Astrocyte of the spinal cord (primary cell): Measurements from ENCODE around the gene SAXO2.
"Not testable (repeated sequence)": the region's sequence is repeated elsewhere in the genome, so short reads cannot be mapped to it uniquely, and the experiment has no call there.

Source experiments
- DNase-seq: peaks from one replicate; pipeline ENCODE4 v3.0.0; 2011; ENCODE audit warnings: low read depth, low spot score
- H3K4me3 ChIP-seq: 2 replicates; pipeline ENCODE4 v1.5.1; 2011; ENCODE audit warnings: low read depth, mild to moderate bottlenecking, low read length, moderate library complexity
- in situ Hi-C: cut with HindIII; loops from 2 replicates; pipeline ENCODE4 v1.10.0; 2017; ENCODE audit warnings: low sequenced_read_pairs
- TF ChIP-seq, protein P1 (sequence below): IDR thresholded peaks from 2 replicates; pipeline ENCODE4 v1.5.1; 2012; ENCODE audit warnings: low read depth, mild to moderate bottlenecking, low read length, inconsistent platforms

Gene SAXO2

GRCh38 chr15:82239685-82240391, 22.8 kb upstream of the SAXO2 start:
- H3K4me3 ChIP-seq = no peak overlapping the region
- in situ Hi-C loops = no loop called here
- DNase-seq = no peak
- TF ChIP-seq, protein P1, sequence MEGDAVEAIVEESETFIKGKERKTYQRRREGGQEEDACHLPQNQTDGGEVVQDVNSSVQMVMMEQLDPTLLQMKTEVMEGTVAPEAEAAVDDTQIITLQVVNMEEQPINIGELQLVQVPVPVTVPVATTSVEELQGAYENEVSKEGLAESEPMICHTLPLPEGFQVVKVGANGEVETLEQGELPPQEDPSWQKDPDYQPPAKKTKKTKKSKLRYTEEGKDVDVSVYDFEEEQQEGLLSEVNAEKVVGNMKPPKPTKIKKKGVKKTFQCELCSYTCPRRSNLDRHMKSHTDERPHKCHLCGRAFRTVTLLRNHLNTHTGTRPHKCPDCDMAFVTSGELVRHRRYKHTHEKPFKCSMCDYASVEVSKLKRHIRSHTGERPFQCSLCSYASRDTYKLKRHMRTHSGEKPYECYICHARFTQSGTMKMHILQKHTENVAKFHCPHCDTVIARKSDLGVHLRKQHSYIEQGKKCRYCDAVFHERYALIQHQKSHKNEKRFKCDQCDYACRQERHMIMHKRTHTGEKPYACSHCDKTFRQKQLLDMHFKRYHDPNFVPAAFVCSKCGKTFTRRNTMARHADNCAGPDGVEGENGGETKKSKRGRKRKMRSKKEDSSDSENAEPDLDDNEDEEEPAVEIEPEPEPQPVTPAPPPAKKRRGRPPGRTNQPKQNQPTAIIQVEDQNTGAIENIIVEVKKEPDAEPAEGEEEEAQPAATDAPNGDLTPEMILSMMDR = no peak

DNA sequence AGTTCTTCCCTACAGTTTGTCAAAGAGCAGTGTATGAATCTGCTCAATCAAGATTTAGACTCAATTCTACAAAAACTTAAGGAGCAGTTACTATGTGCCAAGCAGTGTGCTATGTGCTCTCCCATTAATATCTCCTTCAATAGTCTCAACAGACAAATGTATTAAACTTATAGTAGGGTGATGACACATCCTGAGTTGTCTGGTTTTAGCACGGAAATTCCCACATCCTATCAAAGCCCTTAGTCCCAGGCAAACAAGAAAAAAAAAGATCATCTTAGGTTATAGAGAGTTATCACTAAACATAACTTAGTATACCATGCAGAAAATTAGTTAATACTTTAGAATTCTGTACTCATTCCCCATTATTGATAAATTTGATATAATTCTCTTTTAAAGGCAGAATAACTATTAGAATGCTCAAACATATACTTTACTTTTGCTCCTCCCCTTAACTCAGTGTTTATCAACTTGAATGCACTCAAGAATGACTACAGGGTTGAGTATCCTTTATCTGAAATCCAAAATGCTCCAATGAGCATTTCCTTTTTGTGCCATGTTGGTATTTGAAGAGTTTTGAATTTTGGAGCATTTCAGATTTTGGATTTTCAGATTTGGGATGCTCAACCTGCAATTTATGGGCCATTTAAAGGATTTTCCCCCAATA, 20.6 kb upstream of the SAXO2 start:
- DNase-seq = peak; percentile 15
- in situ Hi-C loops, H3K4me3 ChIP-seq: not testable (repeated sequence)

DNA sequence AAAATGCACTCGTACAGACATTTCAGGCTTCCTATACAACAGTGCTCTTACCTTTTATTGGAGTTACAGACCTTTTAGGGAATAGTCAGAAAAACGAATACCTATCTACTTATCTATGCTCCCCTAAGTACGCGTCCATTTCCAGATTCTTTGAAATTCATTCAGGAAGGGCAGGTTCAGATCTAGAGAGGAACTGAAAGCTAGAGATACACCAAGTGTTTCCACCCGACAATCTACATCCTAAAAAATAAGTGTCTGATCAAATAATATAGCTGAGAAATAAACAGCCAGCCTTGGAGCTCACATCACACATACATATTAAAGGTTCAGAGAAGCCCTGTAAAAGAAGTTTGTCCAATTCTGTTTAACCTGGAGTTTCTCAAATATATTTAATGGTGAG, 19.0 kb upstream of the SAXO2 start:
- in situ Hi-C loops, DNase-seq, H3K4me3 ChIP-seq: not testable (repeated sequence)

DNA sequence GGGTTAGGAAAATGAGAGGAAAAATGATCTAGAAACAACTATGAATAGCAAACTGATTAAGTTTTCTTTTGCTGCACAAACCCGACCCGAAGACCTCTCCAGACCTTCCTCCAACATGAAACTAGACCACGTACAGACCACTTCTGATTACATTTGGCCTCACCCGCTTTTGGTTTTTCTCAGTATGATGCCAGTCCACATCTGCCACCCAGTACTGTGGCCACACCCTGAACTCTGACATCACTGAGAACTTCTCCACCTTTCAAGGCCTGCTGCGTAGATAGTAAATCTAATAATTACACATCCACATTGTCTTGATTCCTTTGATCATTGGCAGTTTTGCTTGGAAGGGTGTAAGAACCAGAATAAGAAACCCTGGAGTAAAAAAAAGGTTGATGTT, 16.7 kb upstream of the SAXO2 start:
- in situ Hi-C loops, DNase-seq, H3K4me3 ChIP-seq: not testable (repeated sequence)

GRCh38 chr15:82248261-82248660, 14.4 kb upstream of the SAXO2 start:
- H3K4me3 ChIP-seq, in situ Hi-C loops: not testable (repeated sequence)
- peak; percentile 29 for DNase-seq

DNA sequence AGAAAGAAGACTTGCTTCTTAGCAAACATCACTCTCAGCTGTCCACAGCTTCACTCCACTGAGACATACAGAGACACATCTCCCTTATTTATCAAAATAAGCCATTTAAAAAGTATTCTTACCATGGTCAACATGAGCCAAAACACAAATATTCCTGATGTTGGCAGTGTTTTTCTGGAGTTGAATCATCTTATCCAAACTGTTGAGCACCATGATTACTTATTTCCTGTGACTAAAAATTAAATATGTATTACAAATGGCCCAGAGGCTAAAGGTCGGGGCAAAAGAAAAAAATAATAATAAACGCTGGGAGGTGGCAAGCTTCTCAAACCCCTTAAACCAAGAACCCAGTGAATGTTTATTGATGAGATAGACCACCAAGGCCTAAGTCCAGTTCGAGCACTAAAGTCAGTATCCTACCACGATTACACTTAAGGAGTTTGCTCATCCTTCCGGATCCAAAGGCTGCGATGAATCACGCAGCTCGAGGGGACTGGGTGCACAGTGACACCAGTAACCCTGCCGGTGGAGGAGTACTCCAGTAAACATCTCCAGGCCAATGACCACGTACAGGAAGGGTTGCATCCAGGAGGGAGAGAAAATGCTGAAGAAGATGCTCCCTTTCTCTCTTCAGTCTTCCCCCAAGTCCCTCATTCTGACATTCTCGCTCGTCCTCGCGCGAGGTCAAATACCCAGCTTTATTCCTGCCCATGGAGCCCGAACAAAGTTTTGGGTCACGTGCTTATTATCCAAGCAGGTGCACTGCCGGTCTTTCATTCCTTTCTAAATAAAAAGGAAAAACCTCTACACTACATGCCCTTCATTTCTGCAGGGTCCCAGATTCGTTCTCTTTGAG, 824 bp upstream of the SAXO2 start:
- peak overlapping the region; percentile 78 for H3K4me3 ChIP-seq
- peak; percentile 39 for DNase-seq
- in situ Hi-C loops = not testable (repeated sequence)

- in situ Hi-C loops = no loop called here
- no peak for DNase-seq
- peak overlapping the region; percentile 78 for H3K4me3 ChIP-seq
- TF ChIP-seq, protein P1 = no peak
Measured at GRCh38 chr15:82263350-82263749, 732 bp downstream of the SAXO2 start.

DNA sequence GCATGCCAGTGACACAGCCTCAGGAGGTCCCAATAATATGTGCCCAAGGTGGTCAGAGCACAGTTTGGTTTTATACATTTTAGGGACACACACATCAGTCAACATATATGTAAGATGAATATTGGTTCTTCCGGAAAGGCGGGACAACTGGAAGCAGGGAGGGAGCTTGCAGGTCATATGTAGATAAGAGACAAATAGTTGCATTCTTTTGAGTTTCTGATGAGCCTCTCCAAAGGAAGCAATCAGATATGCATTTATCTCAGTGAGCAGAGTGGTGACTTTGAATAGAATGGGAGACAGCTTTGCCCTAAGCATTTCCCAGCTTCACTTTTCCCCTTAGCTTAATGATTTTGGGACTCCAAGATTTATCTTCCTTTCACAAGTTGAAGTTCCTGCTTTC, 4.5 kb downstream of the SAXO2 start:
- H3K4me3 ChIP-seq, in situ Hi-C loops, DNase-seq: not testable (repeated sequence)

GRCh38 chr15:82268454-82268853, 5.8 kb downstream of the SAXO2 start:
- H3K4me3 ChIP-seq, DNase-seq, in situ Hi-C loops: not testable (repeated sequence)

- in situ Hi-C loops = no loop called here
- TF ChIP-seq, protein P1 = no peak
- H3K4me3 ChIP-seq = no peak overlapping the region
- DNase-seq = no peak
Measured at GRCh38 chr15:82272154-82272553, 9.5 kb downstream of the SAXO2 start.
